ENCODE data around the gene D2HGDH. TPM values are rescaled to one million over a fixed set of nuclear protein-coding genes. Genes with fewer than 3 reads are reported as not detected.

The D2HGDH gene
- total and polyA plus RNA-seq, 2 of the 13 experiments (the other 11 are each of a cell fraction or from before 2014, with no cell fraction given): 19.2 to 20.3 TPM

DNA sequence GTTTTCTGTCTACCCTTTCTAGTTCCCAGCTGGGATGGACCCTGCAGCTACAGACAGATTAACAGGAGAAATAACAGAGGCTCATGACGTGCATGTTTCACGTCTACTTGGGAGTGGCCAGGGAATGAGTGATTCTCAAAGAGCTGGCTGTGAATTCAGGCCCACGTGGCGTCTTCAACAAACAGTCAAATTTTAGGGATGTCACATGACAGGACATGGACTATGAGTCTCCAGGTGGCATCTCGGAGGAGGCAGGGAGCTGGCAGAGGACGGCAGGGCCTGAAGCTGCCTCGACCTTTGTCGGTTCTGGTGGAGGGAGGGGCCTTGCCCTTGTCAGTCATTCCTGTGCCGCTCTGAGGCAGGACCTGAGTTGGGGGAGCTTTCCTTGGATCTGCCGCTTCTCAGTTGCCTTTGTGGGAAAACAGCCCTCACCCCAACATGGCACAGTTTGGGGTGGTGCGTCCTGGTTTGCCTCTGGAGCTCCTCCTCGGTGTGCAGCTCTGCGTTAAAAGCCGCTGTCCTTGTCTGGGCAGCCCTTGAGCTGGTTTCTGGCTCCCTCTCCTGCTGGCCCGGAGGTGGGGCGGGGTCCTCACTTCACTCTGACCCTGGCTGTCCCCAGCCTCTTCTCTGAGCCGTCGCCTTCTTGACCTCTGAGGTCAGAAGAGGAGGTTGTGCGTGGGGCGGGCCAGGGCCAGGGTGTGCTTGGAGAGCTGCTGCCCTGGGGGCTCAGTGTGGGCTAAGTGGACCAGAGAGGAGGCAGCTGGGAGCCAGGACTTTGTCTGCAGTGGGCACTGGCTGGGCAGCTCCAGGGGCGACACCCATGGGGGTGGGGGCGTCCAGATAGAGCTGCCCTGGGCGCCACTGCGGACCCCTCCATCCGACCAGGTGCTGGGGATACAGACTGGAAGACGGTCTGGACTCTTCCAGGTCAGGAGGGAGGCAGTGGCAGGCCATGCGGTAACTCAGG lies 30.1 kb downstream of the D2HGDH start (continued):
- TF ChIP-seq IRX3 (CRISPR knock-in tag; IDR thresholded peaks at IDR 0.05; ENCODE audit: borderline replicate concordance, low read depth) (no peak), NFE2L2 (IDR thresholded peaks at IDR 0.05; ENCODE audit: low read length) (no peak), ZNF780A (CRISPR knock-in tag; IDR thresholded peaks at IDR 0.05) (no peak), SMAD3 (CRISPR knock-in tag; IDR thresholded peaks at IDR 0.05) (no peak), ZBTB38 (CRISPR knock-in tag; IDR thresholded peaks at IDR 0.05) (peak; percentile 65), ZNF337 (CRISPR knock-in tag; IDR thresholded peaks at IDR 0.05; ENCODE audit: borderline replicate concordance, low read depth) (no peak), ZNF331 (CRISPR knock-in tag; IDR thresholded peaks at IDR 0.05) (no peak), EZH2 (conservative IDR thresholded peaks at IDR 0.05; ENCODE audit: low read depth, low read length) (no peak), BRD4 (CRISPR knock-in tag; IDR thresholded peaks at IDR 0.05) (no peak), TRIM24 (CRISPR knock-in tag; IDR thresholded peaks at IDR 0.05) (no peak)

DNA sequence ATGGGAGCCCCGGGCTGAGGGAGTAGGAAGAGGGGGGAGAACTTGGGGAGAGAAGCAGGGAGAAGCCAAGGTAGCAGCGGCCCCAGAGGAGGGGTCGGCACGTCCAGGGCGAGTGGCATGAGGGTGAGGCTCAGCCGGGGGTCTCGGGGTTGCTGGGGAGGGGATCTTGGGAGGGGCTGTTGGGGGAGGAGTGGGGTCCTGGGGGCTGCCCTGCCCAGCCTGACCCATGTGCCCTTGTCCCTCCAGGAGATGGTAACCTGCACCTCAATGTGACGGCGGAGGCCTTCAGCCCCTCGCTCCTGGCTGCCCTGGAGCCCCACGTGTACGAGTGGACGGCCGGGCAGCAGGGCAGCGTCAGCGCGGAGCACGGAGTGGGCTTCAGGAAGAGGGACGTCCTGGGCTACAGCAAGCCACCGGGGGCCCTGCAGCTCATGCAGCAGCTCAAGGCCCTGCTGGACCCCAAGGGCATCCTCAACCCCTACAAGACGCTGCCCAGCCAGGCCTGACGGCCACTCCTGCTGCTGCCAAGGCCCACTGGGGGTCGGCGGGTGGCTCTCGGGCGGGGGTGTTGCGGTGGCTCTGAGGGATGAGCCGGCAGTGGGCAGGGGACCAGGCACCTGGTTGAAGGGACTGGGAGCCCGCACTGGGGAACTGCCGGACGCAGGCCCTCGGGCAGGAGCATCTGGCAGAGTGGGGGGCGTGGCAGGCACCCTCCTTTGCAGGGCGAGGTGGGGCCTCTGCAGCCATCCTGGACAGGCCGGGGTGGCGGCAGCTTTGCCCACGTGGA lies 33.2 kb downstream of the D2HGDH start:
- Histone ChIP-seq H3K4me1 (ENCODE audit: insufficient read depth, low read length) (peaks cover 35% of the 10 kb centered on the region), H3K27ac (ENCODE audit: extremely low read length, insufficient read depth, low read length) (no peak overlapping the region), H3K36me3 (replicated peaks in 1 of 2; ENCODE audit: control insufficient read depth in 1 of 2, insufficient read depth in 2 of 2, low read length in 2 of 2) (no peaks in the 10 kb centered on the region; a peak in 1 of 5 replicates), H3K9me3 (ENCODE audit: low read length) (no peaks in the 10 kb centered on the region), H4K20me1 (ENCODE audit: insufficient read depth, low read length) (no peaks in the 10 kb centered on the region), H3K79me2 (ENCODE audit: insufficient read depth, low read length) (peaks cover 22% of the 10 kb centered on the region), H2AFZ (ENCODE audit: low read length) (no peak overlapping the region), H3K27me3 (ENCODE audit: control insufficient read depth in 1 of 2, insufficient read depth in 2 of 2, low read length in 2 of 2) (no peaks in the 10 kb centered on the region; a peak in 1 of 5 replicates), H3K4me3 (replicated peaks in 1 of 3; ENCODE audit: insufficient read depth in 1 of 3, low read depth in 2 of 3, low read length in 3 of 3) (no peak overlapping the region), H3K9ac (ENCODE audit: insufficient read depth, low read depth, low read length) (no peak overlapping the region), H3K4me2 (ENCODE audit: low read depth, low read length) (no peak overlapping the region)
- no peak for ATAC-seq
- no peak for DNase-seq (ENCODE audit: low spot score)
- TF ChIP-seq TBX2 (CRISPR knock-in tag; IDR thresholded peaks at IDR 0.05; ENCODE audit: borderline replicate concordance) (peak; percentile 21; the same call in 1 of the 2 replicates), AGO2 (optimal IDR thresholded peaks at IDR 0.05; ENCODE audit: low read depth, low read length) (peak; percentile 85), ZNF670 (CRISPR knock-in tag; IDR thresholded peaks at IDR 0.05; ENCODE audit: borderline replicate concordance) (no peak), HNRNPK (IDR thresholded peaks at IDR 0.05; ENCODE audit: low read depth, low read length, poor library complexity, severe bottlenecking) (peak; percentile 24), RBFOX2 (IDR thresholded peaks at IDR 0.05; ENCODE audit: low read depth, low read length) (peak; percentile 55; the same call in 1 of the 2 replicates), THYN1 (CRISPR knock-in tag; IDR thresholded peaks at IDR 0.05; ENCODE audit: borderline replicate concordance, low read depth) (no peak), ZNF749 (CRISPR knock-in tag; IDR thresholded peaks at IDR 0.05; ENCODE audit: borderline replicate concordance) (0 out of 2 replicates have a peak, but pooled peaks have one; percentile 39)
- WGBS (ENCODE audit: low lambda C conversion rate): 96% methylated on average over 29 of the region's 37 CpGs
- intact Hi-C loops (cut with micrococcal nuclease; ENCODE audit: unreplicated experiment) (no loop called here), in situ Hi-C loops (cut with HindIII; ENCODE audit: extremely low pct_ligation_motif_present, low pct_unique_long_range_greater_than_20kb) (no loop called here)
- CTCF ChIA-PET (ENCODE audit: low intra/inter-chr PET ratio, low total read pairs): no interaction called here
- no TSS peak for BruUV-seq (replicated peaks)
- POLR2A ChIA-PET: interaction anchor here (1.4 to 8.9 kb wide), 2 partner anchors 33 to 42 kb away, joined by 5 to 218 read pairs; partner anchors contain the start of genes D2HGDH and NEU4
- FAIRE-seq: no peak

Measured in HepG2 (cell line).